Measurements from ENCODE around the gene ATP7B. TPM values are rescaled to one million over a fixed set of nuclear protein-coding genes. Genes with fewer than 3 reads are reported as not detected.

Gene ATP7B
- total and polyA plus RNA-seq, 2 experiments from 2014 or later, result 2.2 to 12.8 TPM

- H2AFZ ChIP-seq, result no peak overlapping the region
- H3K27me3 Mint-ChIP-seq (ENCODE audit: insufficient read depth, low read depth, poor library complexity), result peaks cover 17% of the 10 kb centered on the region
- no peaks in the 10 kb centered on the region for H3K27me3 ChIP-seq (ENCODE audit: insufficient read depth)
- H3K27ac Mint-ChIP-seq, result peak overlapping the region; percentile 10
- peak overlapping the region; percentile 28; the same call in 1 of the 2 replicates for H3K4me3 ChIP-seq
- H3K79me2 ChIP-seq (replicated peaks; ENCODE audit: insufficient read depth), result no peaks in the 10 kb centered on the region; the same call in 1 of the 2 replicates
- DNase-seq (ENCODE audit: low spot score), result peak; percentile 59
- H3K36me3 ChIP-seq (ENCODE audit: insufficient read depth), result no peaks in the 10 kb centered on the region
- H3K9me3 Mint-ChIP-seq, result no peaks in the 10 kb centered on the region
- H3F3A ChIP-seq (replicated peaks; ENCODE audit: low read depth), result no peaks in the 10 kb centered on the region
- TF ChIP-seq EZH2phosphoT487 (IDR thresholded peaks at IDR 0.05; ENCODE audit: unreplicated experiment) (no peak), POLR2AphosphoS5 (IDR thresholded peaks at IDR 0.05; ENCODE audit: low read depth) (no peak), ZNF114 (CRISPR knock-in tag; IDR thresholded peaks at IDR 0.05) (no peak), ZNF462 (CRISPR knock-in tag; IDR thresholded peaks at IDR 0.05) (0 out of 2 replicates have a peak, but pooled peaks have one; percentile 2), STAT1 (IDR thresholded peaks at IDR 0.05; ENCODE audit: unreplicated experiment) (no peak), CREB1 (CRISPR knock-in tag; IDR thresholded peaks at IDR 0.05; ENCODE audit: low read depth) (no peak)
- no peaks in the 10 kb centered on the region for H4K20me1 ChIP-seq (replicated peaks; ENCODE audit: insufficient read depth)
- H3K9me2 ChIP-seq (ENCODE audit: insufficient read depth), result no peaks in the 10 kb centered on the region
- peak; percentile 30 for ATAC-seq
- peaks cover 26% of the 10 kb centered on the region for H3K4me1 ChIP-seq (ENCODE audit: insufficient read depth)
- H3K4me1 Mint-ChIP-seq, result peaks cover 54% of the 10 kb centered on the region
- no peaks in the 10 kb centered on the region for H3K36me3 Mint-ChIP-seq (ENCODE audit: low read depth)
- peak overlapping the region; percentile 70 for H3K27ac ChIP-seq (ENCODE audit: low read depth)
- peak overlapping the region; percentile 46 for H3K4me2 ChIP-seq
- H3K4me3 Mint-ChIP-seq, result peak overlapping the region; percentile 14; the same call in 2 of the 3 replicates
These were observed 12.3 kb downstream of the ATP7B start for GRCh38 chr13:51998723-51999509.
